Activated T-helper 17 cell treated with anti-CD3 and anti-CD28 coated beads, Interleukin-2, amount 50 U/mL, for 72 hours (primary cell): ENCODE results near the gene CABP1. TPM values are rescaled to one million over a fixed set of nuclear protein-coding genes. Genes with fewer than 3 reads are reported as not detected.
A peak's percentile ranks its signal among the peaks of the same experiment; 100 is the strongest.

Experiments used
- ATAC-seq: fragments of 150-1000 bp; cut with Tn5 transposase; replicated peaks from 2 replicates; pipeline ENCODE4 v1.10.0; 2021; ENCODE audit warnings: mild to moderate bottlenecking, moderate library complexity
- H3K27ac Mint-ChIP-seq: one replicate; pipeline ENCODE4 v1.8.0; 2022; ENCODE audit warnings: mixed read lengths
- H3K27me3 Mint-ChIP-seq: one replicate; pipeline ENCODE4 v1.8.0; 2022; ENCODE audit warnings: mixed read lengths
- H3K36me3 Mint-ChIP-seq: one replicate; pipeline ENCODE4 v1.8.0; 2022; ENCODE audit warnings: low read depth, mild to moderate bottlenecking, mixed read lengths
- H3K4me1 Mint-ChIP-seq: one replicate; pipeline ENCODE4 v1.8.0; 2022; ENCODE audit warnings: mixed read lengths
- H3K4me3 Mint-ChIP-seq: one replicate; pipeline ENCODE4 v1.8.0; 2022; ENCODE audit warnings: mild to moderate bottlenecking, mixed read lengths
- H3K9me3 Mint-ChIP-seq: one replicate; pipeline ENCODE4 v1.8.0; 2022; ENCODE audit warnings: mixed read lengths
- total RNA-seq, 2 donors: library from RNA; stranded (reverse); gene quantifications; one replicate each; pipeline ENCODE4 v1.2.3, GENCODE V29; 2022

The CABP1 gene
- total RNA-seq, 2 donors from 2014 or later: 0.56 to 6.9 TPM

DNA sequence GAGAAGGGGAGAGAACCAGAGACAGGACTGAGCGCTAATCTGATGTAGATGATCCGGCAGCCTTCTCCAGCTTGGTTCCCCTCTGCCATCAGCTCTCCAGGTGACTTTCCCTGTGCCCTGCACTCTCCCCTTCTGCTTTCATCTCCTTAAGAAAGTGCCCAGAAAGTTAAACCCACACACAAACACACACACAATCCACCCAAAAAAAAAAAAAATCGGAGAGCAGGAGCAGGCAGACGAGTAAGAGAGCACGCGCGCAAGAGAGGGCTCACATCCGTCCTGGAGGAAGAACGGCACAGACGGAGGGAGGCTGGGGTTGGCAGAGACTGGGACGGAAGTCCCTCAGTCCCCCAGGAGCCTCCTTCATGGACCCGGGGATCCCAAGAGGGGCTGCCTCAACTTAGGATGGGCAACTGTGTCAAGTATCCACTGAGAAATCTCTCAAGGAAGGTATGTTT is 9.8 kb downstream of the CABP1 start:
- Mint-ChIP-seq H3K4me1 (peaks cover 9% of the 10 kb centered on the region), H3K27me3 (peaks cover 36% of the 10 kb centered on the region), H3K36me3 (no peaks in the 10 kb centered on the region), H3K27ac (no peak overlapping the region), H3K9me3 (no peaks in the 10 kb centered on the region), H3K4me3 (peak overlapping the region; percentile 76)
- ATAC-seq: no peak

DNA sequence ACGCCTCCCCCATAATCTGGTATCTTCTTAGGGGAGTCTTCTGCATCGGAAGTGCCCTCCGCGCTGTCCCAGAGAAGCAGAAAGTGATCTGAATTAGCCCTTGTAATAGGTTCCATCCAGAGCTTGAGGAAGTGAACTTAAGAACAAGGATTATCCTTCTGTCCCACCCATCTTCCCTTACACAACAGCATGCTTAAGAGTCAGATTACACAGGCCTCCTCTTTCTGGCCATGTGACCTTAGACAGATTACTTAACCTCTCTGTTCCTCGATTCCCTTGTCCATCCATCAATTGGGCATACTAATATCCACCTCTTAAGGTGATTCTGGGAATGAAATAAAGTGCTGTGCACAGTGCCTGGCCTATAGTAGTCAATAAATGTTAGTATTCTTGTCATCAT is 11.4 kb downstream of the CABP1 start:
- Mint-ChIP-seq H3K27ac (no peak overlapping the region), H3K4me3 (no peak overlapping the region), H3K4me1 (peaks cover 9% of the 10 kb centered on the region), H3K36me3 (no peaks in the 10 kb centered on the region), H3K9me3 (no peaks in the 10 kb centered on the region), H3K27me3 (peaks cover 31% of the 10 kb centered on the region)
- ATAC-seq: no peak

DNA sequence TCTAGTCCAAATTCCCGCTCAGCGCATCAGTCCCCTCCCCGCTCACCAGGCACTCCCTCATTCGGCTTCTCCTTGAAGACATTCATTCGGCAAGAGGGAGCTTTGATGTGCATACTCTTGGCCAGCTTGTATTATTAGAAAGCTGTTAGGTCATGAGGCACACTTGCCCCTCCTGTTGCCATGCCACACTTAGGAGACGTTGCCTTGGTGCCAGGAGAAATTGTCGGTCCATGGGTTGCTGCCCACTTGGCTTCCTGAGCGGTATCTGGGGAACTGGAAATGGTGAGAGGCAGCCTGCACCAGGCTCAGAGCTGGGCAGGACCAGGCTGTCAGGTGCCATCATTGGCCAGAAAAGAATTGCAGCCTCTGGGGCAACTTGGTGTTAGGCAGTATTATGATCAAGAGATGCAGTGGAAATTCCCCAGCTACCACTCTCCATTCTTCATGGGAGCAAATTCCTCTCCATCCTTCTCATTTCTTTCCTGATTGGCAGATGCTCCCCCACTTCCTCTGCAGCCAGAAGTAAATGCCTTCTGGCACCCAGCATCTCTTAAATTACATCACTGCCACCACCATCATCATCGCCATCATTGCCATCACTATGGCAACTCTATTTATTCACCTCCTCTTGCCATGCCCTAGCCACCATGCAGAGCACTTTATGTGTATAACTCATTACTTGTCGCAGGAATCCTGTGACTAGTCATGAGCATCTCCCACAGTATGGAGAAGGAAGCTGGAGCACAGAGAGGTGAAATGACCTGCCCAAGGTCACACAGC is 12.4 kb downstream of the CABP1 start:
- Mint-ChIP-seq H3K4me1 (peaks cover 9% of the 10 kb centered on the region), H3K36me3 (no peaks in the 10 kb centered on the region), H3K27ac (no peak overlapping the region), H3K4me3 (no peak overlapping the region), H3K9me3 (no peaks in the 10 kb centered on the region), H3K27me3 (peaks cover 31% of the 10 kb centered on the region)
- ATAC-seq: no peak

DNA sequence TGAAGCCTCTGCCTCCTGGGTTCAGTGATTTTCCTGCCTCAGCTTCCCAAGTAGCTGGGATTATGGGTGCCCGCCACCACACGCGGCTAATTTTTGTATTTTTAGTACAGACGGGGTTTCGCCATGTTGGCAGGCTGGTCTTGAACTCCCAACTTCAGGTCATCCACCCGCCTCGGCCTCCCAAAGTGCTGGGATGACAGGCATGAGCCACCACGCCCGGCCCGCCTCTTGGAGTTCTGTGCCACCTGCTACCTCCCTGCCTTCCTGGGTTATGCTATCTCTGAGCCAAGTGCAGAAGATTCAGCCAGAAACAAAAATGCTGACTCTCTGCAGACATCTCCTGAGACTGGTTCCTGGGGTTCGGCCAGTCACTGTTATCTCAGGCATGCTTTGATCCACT is 13.2 kb downstream of the CABP1 start:
- Mint-ChIP-seq H3K27ac (no peak overlapping the region), H3K9me3 (no peaks in the 10 kb centered on the region), H3K27me3 (peaks cover 27% of the 10 kb centered on the region), H3K4me1 (peaks cover 9% of the 10 kb centered on the region), H3K36me3 (no peaks in the 10 kb centered on the region), H3K4me3 (no peak overlapping the region)
- no peak for ATAC-seq

DNA sequence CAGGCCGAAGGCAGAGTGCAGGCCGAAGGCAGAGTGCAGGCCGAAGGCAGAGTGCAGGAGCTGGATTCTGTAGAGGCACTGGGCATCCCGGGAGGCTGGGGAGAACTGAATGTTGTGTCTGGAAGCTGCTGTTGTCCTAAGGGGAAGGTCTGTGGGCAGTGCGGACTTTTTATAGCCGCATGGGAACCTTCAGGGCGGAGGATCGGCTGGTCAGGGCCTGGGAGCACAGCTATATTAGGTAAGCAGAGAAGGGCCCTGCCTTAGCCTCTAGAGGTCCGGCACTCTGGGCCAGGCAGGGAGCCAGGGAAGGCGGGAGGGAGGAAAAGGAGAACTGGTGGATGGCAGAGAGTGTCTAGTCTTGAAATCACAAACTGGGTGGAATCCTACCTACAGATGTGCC is 14.2 kb downstream of the CABP1 start:
- no peaks in the 10 kb centered on the region for H3K4me1 Mint-ChIP-seq
- ATAC-seq: no peak
- H3K36me3 Mint-ChIP-seq: no peaks in the 10 kb centered on the region
- no peaks in the 10 kb centered on the region for H3K9me3 Mint-ChIP-seq
- peaks cover 22% of the 10 kb centered on the region for H3K27me3 Mint-ChIP-seq
- no peak overlapping the region for H3K4me3 Mint-ChIP-seq
- H3K27ac Mint-ChIP-seq: no peak overlapping the region

DNA sequence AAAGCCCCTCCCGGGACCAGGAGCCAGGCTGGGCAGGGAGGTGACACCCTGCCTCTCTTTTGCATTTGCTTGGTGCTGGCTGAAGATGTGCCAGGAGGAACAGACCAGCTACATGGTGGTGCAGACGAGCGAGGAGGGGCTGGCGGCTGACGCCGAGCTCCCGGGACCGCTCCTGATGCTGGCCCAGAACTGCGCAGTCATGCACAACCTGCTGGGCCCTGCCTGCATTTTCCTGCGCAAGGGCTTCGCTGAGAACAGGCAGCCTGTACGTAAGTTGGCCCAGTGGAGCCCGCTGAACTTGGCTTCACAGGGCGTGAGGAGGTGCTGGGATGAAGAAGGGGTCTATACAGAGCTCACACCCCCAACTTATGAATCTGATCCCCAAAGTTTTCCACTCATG is 15.6 kb downstream of the CABP1 start:
- no peaks in the 10 kb centered on the region for H3K9me3 Mint-ChIP-seq
- ATAC-seq: no peak
- H3K36me3 Mint-ChIP-seq: no peaks in the 10 kb centered on the region
- peaks cover 16% of the 10 kb centered on the region for H3K27me3 Mint-ChIP-seq
- H3K4me3 Mint-ChIP-seq: no peak overlapping the region
- H3K27ac Mint-ChIP-seq: no peak overlapping the region
- H3K4me1 Mint-ChIP-seq: no peaks in the 10 kb centered on the region

DNA sequence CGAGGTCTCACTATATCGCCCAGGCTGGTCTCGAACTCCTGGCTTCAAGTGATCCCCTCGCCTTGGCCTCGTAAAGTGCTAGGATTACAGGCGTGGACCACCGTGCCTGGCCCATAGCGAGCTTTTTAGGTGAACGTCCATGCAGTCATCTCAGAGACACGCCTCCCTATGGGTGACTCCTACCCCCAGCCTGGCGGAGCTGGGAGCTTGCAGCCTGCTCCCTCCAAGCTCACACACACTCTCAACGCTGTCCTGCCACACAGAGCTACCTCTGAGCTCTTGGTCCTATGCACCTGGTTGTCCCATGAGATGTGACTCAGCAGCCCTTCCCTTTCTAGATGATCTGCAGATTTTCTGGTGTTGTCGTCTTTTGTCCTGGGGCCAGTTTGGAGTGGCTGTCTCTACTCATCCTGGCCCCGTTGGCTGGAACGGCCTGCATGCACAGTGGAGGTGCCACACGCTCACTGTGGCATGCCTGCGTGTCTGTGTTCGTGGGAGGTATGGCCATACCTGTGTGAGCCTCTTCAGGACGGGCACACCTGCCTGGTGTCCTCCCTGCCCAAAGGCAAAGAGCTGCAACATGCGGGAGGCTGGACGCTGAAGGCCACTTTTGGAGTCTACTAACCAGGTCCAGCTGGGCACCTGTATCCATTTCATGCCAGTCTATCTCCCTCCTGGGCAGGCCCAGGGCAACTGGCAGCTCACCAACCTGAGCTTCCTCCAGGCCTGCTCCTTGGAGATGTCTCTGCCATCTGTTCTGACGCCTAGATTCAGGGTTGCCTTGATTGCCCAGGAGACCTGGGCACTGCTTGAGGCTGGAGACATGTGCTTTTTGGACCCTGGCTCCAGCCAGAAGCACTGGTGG is 18.1 kb downstream of the CABP1 start:
- no peak for ATAC-seq
- Mint-ChIP-seq H3K4me1 (no peaks in the 10 kb centered on the region), H3K27ac (no peak overlapping the region), H3K9me3 (no peaks in the 10 kb centered on the region), H3K27me3 (peaks cover 3% of the 10 kb centered on the region), H3K36me3 (no peaks in the 10 kb centered on the region), H3K4me3 (no peak overlapping the region)

DNA sequence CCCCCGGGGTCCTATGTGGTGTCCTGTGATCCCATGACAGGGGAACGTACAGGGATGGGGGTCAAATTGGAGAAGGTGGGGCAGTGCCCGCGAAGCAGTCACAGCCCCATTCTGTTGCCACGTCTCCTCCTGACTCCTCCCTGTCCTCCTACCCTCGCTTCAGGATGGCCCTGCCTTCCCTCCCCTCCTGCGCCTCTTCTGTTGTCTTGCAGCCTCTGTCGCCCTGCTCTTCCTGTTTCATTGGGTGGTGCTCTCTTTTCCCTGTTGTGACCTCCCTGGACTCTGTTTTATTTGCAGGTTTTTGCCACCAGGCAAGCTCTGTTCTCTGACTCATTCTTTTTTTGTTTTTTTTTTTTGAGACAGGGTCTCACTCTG is 18.7 kb downstream of the CABP1 start:
- Mint-ChIP-seq H3K36me3 (no peaks in the 10 kb centered on the region), H3K4me1 (no peaks in the 10 kb centered on the region), H3K4me3 (no peak overlapping the region), H3K27ac (no peak overlapping the region), H3K9me3 (no peaks in the 10 kb centered on the region), H3K27me3 (peaks cover 3% of the 10 kb centered on the region)
- ATAC-seq: no peak

DNA sequence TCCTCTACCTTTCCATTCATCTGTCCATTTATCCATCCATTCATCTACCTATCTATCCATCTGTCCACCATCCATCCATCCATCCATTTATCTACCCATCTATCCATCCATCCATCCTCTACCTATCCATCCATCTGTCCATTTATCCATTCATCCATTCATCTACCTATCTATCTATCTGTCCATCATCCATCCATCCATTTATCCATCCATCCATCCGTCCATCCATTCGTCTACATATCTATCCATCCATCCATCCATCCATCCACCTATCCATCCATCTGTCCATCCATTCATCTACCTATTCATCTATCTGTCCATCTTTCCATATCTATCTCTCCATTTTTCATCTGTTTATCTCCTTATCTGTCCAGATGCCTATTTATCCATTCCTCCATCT is 21.0 kb downstream of the CABP1 start:
- H3K4me1 Mint-ChIP-seq: no peaks in the 10 kb centered on the region
- no peak overlapping the region for H3K4me3 Mint-ChIP-seq
- no peak for ATAC-seq
- H3K36me3 Mint-ChIP-seq: no peaks in the 10 kb centered on the region
- H3K27ac Mint-ChIP-seq: no peak overlapping the region
- no peaks in the 10 kb centered on the region for H3K9me3 Mint-ChIP-seq
- peaks cover 3% of the 10 kb centered on the region for H3K27me3 Mint-ChIP-seq

DNA sequence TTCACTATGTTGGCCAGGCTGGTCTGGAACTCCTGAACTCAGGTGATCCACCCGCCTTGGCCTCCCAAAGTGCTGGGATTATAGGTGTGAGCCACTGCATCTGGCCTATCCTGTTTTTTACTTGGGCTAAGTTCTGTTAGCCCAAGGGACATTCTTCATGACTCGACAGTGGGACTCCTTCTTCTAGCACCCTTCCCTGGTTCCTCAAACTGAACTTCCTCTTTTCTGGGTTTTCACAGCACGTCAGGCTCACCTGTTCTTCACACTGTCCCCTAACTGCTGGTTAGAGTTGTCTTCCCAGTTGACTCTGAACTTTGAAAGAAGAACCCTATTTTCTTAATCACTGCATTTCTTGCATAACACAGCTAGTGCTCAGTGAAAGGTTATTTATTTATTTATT is 22.5 kb downstream of the CABP1 start:
- H3K9me3 Mint-ChIP-seq: no peaks in the 10 kb centered on the region
- no peak overlapping the region for H3K4me3 Mint-ChIP-seq
- no peaks in the 10 kb centered on the region for H3K4me1 Mint-ChIP-seq
- no peaks in the 10 kb centered on the region for H3K36me3 Mint-ChIP-seq
- no peak overlapping the region for H3K27ac Mint-ChIP-seq
- no peak for ATAC-seq
- peaks cover 3% of the 10 kb centered on the region for H3K27me3 Mint-ChIP-seq

DNA sequence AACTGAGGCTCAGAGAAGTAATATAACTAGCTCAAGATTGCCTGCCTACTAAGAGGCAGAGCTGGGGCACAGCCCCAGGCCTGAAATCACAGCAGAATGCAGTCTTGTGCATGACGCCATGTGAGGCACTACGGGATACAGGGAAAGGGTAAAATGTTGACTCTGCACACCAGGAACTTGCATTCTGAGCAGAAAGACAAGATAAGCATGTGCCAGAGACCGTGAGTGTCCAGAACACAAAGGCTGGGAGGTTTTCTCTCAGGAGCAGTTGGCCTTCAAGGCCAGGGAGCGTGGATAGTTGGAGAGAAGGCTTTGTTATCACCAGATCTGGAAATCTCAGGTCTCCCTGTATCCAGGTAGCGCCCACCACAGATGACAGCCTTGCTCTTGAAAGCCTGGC is 23.3 kb downstream of the CABP1 start:
- Mint-ChIP-seq H3K27me3 (peaks cover 3% of the 10 kb centered on the region), H3K36me3 (no peaks in the 10 kb centered on the region), H3K4me3 (no peak overlapping the region), H3K27ac (no peak overlapping the region), H3K4me1 (no peaks in the 10 kb centered on the region), H3K9me3 (no peaks in the 10 kb centered on the region)
- no peak for ATAC-seq

DNA sequence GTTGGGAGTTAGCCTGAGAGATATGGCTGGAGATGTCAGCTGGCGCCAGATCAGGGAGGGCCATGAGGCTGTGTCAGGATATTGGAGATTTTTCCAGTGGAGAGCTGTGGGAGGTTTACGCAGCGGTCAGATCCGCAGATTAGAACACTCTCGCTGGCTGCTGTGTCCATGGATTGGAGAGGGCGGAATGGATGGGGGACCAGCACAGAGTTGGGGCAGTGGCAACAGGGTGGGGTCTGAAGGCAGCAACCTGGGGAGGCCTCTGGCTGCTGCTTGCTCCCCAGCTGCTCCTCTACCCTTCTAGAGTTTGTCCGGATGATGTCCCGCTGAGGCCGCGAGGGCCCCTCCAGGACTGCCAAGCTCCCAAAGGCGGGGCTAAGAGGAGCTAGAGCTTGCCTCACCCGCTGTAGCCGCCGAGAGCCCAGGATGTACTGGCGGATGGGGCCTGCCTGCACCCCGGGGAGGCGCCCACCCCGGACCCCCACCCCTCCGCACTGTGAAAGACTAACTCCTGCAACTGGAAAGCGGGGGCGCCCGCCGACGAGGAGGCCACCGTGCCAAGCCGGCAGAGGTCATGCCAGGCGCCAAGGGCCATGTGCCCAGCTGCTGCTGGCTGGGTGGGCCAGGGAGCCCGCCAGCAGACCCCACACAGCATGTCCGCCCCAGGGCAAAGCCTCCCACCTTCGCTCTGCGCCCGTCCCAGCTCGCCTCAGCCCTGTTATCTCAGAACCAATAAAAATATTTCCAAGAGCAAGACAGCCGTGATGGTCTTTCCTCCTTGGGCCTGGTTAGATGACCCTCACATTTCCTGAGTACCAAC is 26.4 kb downstream of the CABP1 start:
- no peak for ATAC-seq
- H3K27me3 Mint-ChIP-seq: no peaks in the 10 kb centered on the region

DNA sequence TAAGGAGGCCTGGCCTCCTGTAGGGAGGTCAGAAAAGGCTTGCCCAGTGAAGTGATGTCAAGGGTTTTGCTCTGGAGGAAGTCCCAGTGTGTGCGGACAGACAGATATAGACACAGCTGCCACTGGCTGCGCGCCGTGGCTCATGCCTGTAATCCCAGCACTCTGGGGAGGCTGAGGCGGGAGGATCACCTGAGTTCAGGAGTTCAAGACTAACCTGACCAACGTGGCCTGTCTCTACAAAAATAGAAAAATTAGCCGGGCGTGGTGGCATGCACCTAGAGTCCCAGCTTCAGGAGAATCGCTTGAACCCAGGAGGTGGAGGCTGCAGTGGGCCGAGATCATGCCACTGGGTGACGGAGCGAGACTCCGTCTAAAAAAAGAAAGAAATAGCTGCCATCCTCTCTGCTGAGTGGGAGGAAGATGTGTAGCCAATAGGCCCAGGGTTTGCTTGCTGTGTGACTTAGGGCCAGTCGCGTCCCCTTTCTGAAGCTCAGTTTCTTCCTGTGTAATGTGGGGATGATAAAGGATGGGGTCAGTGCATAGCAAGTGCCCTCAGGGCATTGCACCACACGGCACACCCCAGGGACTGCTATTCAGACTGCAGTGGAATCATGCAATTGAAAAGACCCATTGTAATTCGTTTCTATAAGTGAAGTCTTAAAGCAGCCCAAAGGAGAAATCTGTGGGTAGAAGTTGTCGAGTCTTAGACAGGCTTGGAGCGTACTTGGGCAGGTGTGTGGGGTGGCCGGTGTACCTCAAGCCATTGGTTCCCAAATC is 27.9 kb downstream of the CABP1 start:
- Mint-ChIP-seq H3K4me3 (no peak overlapping the region), H3K36me3 (no peaks in the 10 kb centered on the region), H3K27ac (no peak overlapping the region), H3K9me3 (no peaks in the 10 kb centered on the region), H3K4me1 (no peaks in the 10 kb centered on the region), H3K27me3 (no peaks in the 10 kb centered on the region)
- ATAC-seq: no peak

More for the DNA sequence above, 26.4 kb downstream of the CABP1 start:
- no peaks in the 10 kb centered on the region for H3K9me3 Mint-ChIP-seq
- no peak overlapping the region for H3K27ac Mint-ChIP-seq
- H3K4me3 Mint-ChIP-seq: no peak overlapping the region
- H3K36me3 Mint-ChIP-seq: no peaks in the 10 kb centered on the region
- H3K4me1 Mint-ChIP-seq: no peaks in the 10 kb centered on the region
